Chondrocyte (in vitro differentiated cells): ENCODE data around the gene UNC13D. TPM values are rescaled to one million over a fixed set of nuclear protein-coding genes. Genes with fewer than 3 reads are reported as not detected.
A peak's percentile ranks its signal among the peaks of the same experiment; 100 is the strongest.

Experiments
- DNase-seq: peaks from one replicate; pipeline ENCODE4 v3.0.0; 2021; ENCODE audit warnings: mixed read lengths, low spot score
- H3K27ac Mint-ChIP-seq: one replicate; pipeline ENCODE4 v1.8.0; 2021; ENCODE audit warnings: mild to moderate bottlenecking, moderate library complexity, mixed read lengths; ENCODE audit not compliant: unreplicated experiment
- H3K27me3 Mint-ChIP-seq: 2 replicates; pipeline ENCODE4 v1.8.0; 2021; ENCODE audit warnings: low read depth, mixed read lengths
- H3K36me3 Mint-ChIP-seq: 2 replicates; pipeline ENCODE4 v1.8.0; 2021; ENCODE audit warnings: low read depth, mixed read lengths
- H3K4me1 Mint-ChIP-seq: 2 replicates; pipeline ENCODE4 v1.8.0; 2021; ENCODE audit warnings: low read depth, mild to moderate bottlenecking, mixed read lengths
- H3K4me3 Mint-ChIP-seq: one replicate; pipeline ENCODE4 v1.8.0; 2021; ENCODE audit warnings: mild to moderate bottlenecking, moderate library complexity, mixed read lengths; ENCODE audit not compliant: unreplicated experiment
- H3K9me3 Mint-ChIP-seq: 2 replicates; pipeline ENCODE4 v1.8.0; 2021; ENCODE audit warnings: low read depth, mixed read lengths
- total RNA-seq: library from RNA; stranded (reverse); gene quantifications from 3 replicates; pipeline ENCODE4 v1.2.1, GENCODE V29; 2021
- TF ChIP-seq, protein P1 (sequence below): fragments of 200-600 bp; sonication (generic); IDR thresholded peaks from 2 replicates; pipeline ENCODE4 v1.5.0; 2021; ENCODE audit warnings: antibody characterized with exemption, mild to moderate bottlenecking, moderate library complexity

The UNC13D gene
- total RNA-seq, 1 donor from 2014 or later = 1.5 TPM

DNA sequence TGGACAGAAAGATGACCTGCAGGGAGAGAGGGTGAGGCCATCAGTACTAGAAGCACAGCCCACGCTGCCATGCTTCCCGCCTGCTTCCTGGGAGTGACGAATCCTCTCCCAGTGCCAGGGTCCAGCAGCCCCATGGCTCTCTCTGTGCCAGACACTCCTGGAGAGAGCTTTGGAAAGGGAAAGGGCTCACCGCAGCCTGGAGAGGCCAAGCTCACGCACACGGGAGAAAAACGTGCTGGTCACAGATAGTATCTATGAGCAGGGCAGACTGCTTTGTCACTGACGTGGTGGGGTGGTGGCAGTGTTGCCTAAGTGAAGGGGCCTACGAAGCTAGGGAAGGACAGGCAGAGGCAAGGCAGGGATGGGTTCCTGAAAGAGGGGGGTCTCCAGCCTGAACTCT, 5.5 kb upstream of the UNC13D start:
- Mint-ChIP-seq H3K36me3 (peaks cover 23% of the 10 kb centered on the region), H3K27me3 (no peaks in the 10 kb centered on the region), H3K4me3 (no peak overlapping the region), H3K27ac (peak overlapping the region; percentile 32), H3K4me1 (peaks cover 38% of the 10 kb centered on the region), H3K9me3 (no peaks in the 10 kb centered on the region)
- TF ChIP-seq, protein P1, sequence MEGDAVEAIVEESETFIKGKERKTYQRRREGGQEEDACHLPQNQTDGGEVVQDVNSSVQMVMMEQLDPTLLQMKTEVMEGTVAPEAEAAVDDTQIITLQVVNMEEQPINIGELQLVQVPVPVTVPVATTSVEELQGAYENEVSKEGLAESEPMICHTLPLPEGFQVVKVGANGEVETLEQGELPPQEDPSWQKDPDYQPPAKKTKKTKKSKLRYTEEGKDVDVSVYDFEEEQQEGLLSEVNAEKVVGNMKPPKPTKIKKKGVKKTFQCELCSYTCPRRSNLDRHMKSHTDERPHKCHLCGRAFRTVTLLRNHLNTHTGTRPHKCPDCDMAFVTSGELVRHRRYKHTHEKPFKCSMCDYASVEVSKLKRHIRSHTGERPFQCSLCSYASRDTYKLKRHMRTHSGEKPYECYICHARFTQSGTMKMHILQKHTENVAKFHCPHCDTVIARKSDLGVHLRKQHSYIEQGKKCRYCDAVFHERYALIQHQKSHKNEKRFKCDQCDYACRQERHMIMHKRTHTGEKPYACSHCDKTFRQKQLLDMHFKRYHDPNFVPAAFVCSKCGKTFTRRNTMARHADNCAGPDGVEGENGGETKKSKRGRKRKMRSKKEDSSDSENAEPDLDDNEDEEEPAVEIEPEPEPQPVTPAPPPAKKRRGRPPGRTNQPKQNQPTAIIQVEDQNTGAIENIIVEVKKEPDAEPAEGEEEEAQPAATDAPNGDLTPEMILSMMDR = no peak
- DNase-seq = no peak

DNA sequence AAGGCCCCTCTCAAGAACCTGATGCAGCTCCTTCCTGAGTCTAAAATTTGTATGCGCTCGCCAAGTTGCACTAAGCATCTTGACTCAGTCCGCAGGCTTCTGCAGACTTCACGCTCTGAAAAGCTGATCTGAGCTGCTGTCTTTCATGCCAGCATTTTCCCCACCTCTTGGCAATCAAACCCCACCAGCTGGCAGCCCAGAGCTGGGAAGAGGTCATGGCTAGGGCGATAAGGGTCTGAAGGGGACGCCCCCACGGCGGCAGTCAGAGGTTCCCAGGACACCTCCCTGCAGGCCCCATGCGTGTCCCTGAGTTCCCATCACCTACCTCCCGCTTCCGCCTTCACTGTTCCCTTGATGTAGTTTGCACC, 5.1 kb upstream of the UNC13D start:
- TF ChIP-seq, protein P1 = no peak
- H3K27ac Mint-ChIP-seq = peak overlapping the region; percentile 32
- H3K4me3 Mint-ChIP-seq = no peak overlapping the region
- DNase-seq = no peak
- H3K4me1 Mint-ChIP-seq = peaks cover 34% of the 10 kb centered on the region
- H3K27me3 Mint-ChIP-seq = no peaks in the 10 kb centered on the region
- H3K9me3 Mint-ChIP-seq = no peaks in the 10 kb centered on the region
- H3K36me3 Mint-ChIP-seq = peaks cover 23% of the 10 kb centered on the region

DNA sequence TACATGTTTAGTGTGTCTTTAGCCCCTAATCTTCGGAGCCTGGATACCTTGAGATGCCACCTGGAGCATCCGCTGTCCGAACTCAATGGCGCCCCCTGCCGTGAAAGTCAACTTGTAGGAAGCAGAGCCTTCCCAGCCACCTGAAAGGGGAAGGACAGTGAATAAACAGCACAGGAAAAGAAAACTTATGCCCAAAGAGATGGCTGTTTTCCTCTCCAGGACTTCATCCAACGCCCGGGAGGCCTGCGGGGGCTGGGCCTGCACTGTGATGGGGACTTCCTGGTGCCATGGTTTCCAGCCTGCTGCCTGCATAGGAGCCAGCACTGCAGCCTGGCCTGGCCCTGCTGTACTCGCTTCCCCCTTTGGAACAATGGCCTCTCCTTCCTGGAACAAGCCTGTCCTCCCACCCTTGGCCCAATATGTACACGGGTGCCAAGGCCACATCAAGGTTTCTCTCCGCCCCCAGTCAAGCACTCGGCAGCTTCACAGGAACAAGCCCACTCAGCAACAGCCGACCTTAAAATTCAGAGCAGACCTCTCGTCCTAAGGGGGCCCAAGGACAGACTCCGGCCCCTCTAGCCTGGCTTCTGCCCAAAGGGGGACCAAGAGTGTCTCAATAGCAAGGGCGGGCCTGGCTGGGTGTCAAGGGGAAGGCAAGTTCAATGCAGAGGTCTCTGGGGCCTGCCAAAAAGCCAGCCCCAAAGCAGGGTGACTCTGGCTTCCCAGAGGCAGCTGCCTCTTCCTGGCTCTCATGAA, 4.5 kb upstream of the UNC13D start:
- Mint-ChIP-seq H3K27me3 (no peaks in the 10 kb centered on the region), H3K4me1 (peaks cover 30% of the 10 kb centered on the region), H3K9me3 (no peaks in the 10 kb centered on the region), H3K36me3 (peaks cover 23% of the 10 kb centered on the region), H3K27ac (no peak overlapping the region), H3K4me3 (no peak overlapping the region)
- TF ChIP-seq, protein P1 = peak; percentile 83
- no peak for DNase-seq

DNA sequence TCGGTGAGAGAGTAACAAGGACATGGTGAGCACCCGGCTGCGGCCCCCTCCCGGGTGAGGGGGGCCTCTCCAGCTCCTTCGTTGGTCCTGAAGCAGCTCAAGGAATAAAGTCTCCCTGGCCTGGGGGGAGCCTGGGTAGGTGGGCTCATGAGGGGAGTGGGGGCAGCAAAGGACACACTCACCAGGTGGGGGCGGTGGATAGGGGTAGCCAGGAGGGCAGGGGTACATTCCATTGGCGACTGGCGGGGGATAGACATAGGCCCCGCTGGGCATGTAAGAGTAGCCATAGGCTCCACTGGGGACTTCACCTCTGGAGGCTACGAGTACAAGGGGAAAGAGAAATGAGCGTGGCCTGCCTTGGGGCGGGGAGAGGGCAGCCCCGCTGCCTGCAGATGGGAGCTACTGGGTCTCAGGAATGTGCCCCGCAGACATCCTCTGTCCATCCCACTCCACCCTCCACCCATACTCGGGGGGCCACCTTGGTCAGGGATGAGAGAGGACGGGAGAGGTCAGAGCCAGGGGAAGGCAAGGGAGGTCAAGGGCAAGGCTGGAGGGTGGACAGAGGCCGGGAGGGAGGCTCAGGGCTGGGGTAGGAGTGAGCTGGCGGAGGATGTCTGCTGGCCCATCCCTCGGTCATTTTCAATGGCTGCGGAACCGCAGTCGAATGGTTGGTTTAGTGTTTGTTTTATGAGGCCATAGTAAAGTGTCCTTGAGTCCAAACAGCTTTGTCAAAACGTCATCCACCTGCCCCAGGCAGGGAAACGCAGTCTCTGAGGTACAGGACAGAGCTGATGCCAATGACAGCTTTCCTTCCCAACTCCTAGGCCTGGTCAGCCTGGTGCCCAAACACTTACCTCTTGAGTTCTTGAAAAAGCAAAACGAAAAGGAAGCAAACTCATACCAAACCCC, 3.7 kb upstream of the UNC13D start:
- Mint-ChIP-seq H3K4me3 (no peak overlapping the region), H3K27me3 (no peaks in the 10 kb centered on the region)
- TF ChIP-seq, protein P1 = no peak

More for the DNA sequence above, 3.7 kb upstream of the UNC13D start:
- peaks cover 23% of the 10 kb centered on the region for H3K4me1 Mint-ChIP-seq
- H3K9me3 Mint-ChIP-seq = no peaks in the 10 kb centered on the region
- peaks cover 23% of the 10 kb centered on the region for H3K36me3 Mint-ChIP-seq
- DNase-seq = no peak
- H3K27ac Mint-ChIP-seq = no peak overlapping the region
